Astrocyte (in vitro differentiated cells and primary cell): ENCODE measurements around the gene DMPK. TPM values are rescaled to one million over a fixed set of nuclear protein-coding genes. Genes with fewer than 3 reads are reported as not detected.

Source experiments
- DNase-seq: peaks from one replicate; pipeline ENCODE4 v3.0.0-alpha.2; 2010; ENCODE audit warnings: low read depth
- FAIRE-seq: peaks from 2 replicates; lab custom pipeline; 2011; peaks lifted over from hg19 to GRCh38; lab: Jason Lieb, UNC
- H2AFZ ChIP-seq: 2 replicates; pipeline ENCODE4 v1.6.0; 2012; ENCODE audit warnings: low read depth, low read length, inconsistent platforms
- H3K27ac ChIP-seq: 2 replicates; pipeline ENCODE4 v1.5.1; 2011; ENCODE audit warnings: low read depth, low read length, inconsistent platforms
- H3K27me3 ChIP-seq: 2 replicates; pipeline ENCODE4 v1.6.0; 2011; ENCODE audit warnings: low read length, inconsistent platforms; ENCODE audit not compliant: insufficient read depth
- H3K36me3 ChIP-seq: 2 replicates; pipeline ENCODE4 v1.5.1; 2011; ENCODE audit warnings: low read length, inconsistent platforms; ENCODE audit not compliant: insufficient read depth
- H3K4me1 ChIP-seq: 2 replicates; pipeline ENCODE4 v1.5.1; 2011; ENCODE audit warnings: low read length, inconsistent platforms; ENCODE audit not compliant: insufficient read depth
- H3K4me2 ChIP-seq: 2 replicates; pipeline ENCODE4 v1.6.0; 2012; ENCODE audit warnings: low read length, inconsistent platforms
- H3K4me3 ChIP-seq: 2 replicates; pipeline ENCODE4 v1.5.1; 2011; ENCODE audit warnings: low read depth, mild to moderate bottlenecking, low read length, inconsistent platforms; ENCODE audit not compliant: insufficient read depth
- H3K79me2 ChIP-seq: 2 replicates; pipeline ENCODE4 v1.6.0; 2012; ENCODE audit warnings: mild to moderate bottlenecking, low read length, inconsistent platforms; ENCODE audit not compliant: insufficient read depth
- H3K9ac ChIP-seq: 2 replicates; pipeline ENCODE4 v1.6.0; 2012; ENCODE audit warnings: mild to moderate bottlenecking, low read length, inconsistent platforms
- H3K9me3 ChIP-seq: 2 replicates; pipeline ENCODE4 v1.5.1; 2012; ENCODE audit warnings: low read depth, mild to moderate bottlenecking, low read length, inconsistent platforms; ENCODE audit not compliant: insufficient read depth
- H4K20me1 ChIP-seq: 2 replicates; pipeline ENCODE4 v1.6.0; 2012; ENCODE audit warnings: low read length, inconsistent platforms; ENCODE audit not compliant: insufficient read depth
- H3K27ac Mint-ChIP-seq: one replicate; pipeline ENCODE4 v1.8.0; 2021; ENCODE audit warnings: mild to moderate bottlenecking, mixed read lengths; ENCODE audit not compliant: unreplicated experiment
- H3K27me3 Mint-ChIP-seq: one replicate; pipeline ENCODE4 v1.8.0; 2021; ENCODE audit warnings: low read depth, mixed read lengths; ENCODE audit not compliant: unreplicated experiment
- H3K36me3 Mint-ChIP-seq: one replicate; pipeline ENCODE4 v1.8.0; 2021; ENCODE audit warnings: low read depth, mixed read lengths; ENCODE audit not compliant: unreplicated experiment
- H3K4me1 Mint-ChIP-seq: one replicate; pipeline ENCODE4 v1.8.0; 2021; ENCODE audit warnings: low read depth, mixed read lengths; ENCODE audit not compliant: unreplicated experiment
- H3K4me3 Mint-ChIP-seq: one replicate; pipeline ENCODE4 v1.8.0; 2021; ENCODE audit warnings: mild to moderate bottlenecking, moderate library complexity, mixed read lengths; ENCODE audit not compliant: unreplicated experiment
- H3K9me3 Mint-ChIP-seq: one replicate; pipeline ENCODE4 v1.8.0; 2021; ENCODE audit warnings: mild to moderate bottlenecking, mixed read lengths; ENCODE audit not compliant: unreplicated experiment
- EZH2 ChIP-seq: IDR thresholded peaks from 2 replicates; pipeline ENCODE4 v1.6.1; 2012; ENCODE audit warnings: mild to moderate bottlenecking, low read length, inconsistent platforms; ENCODE audit not compliant: insufficient read depth
- total RNA-seq: library from RNA; stranded (reverse); gene quantifications from 2 replicates; pipeline ENCODE4 v1.2.1, GENCODE V29; 2021
- TF ChIP-seq, protein P1 (sequence below): IDR thresholded peaks from 2 replicates; pipeline ENCODE4 v1.5.1; 2011; ENCODE audit warnings: low read depth, mild to moderate bottlenecking, inconsistent platforms, low read length, moderate library complexity; ENCODE audit not compliant: insufficient read depth

The DMPK gene
- total RNA-seq, 1 donor from 2014 or later = 75.2 TPM

- no peaks in the 10 kb centered on the region for H3K27me3 ChIP-seq
- H3K9me3 ChIP-seq = no peaks in the 10 kb centered on the region
- H3K27ac Mint-ChIP-seq = peak overlapping the region; percentile 93
- DNase-seq (no peak), FAIRE-seq (no peak)
- peaks cover 12% of the 10 kb centered on the region for H3K79me2 ChIP-seq
- H3K4me3 ChIP-seq = no peak overlapping the region
- peak overlapping the region; percentile 19 for H3K4me2 ChIP-seq
- peak overlapping the region; percentile 72 for H3K4me3 Mint-ChIP-seq
- no peaks in the 10 kb centered on the region for H3K36me3 Mint-ChIP-seq
- H3K27ac ChIP-seq = no peak overlapping the region
- peaks cover 8% of the 10 kb centered on the region for H3K4me1 Mint-ChIP-seq
- H3K9ac ChIP-seq = peak overlapping the region; percentile 9
- H4K20me1 ChIP-seq = peaks cover 3% of the 10 kb centered on the region
- peaks cover 2% of the 10 kb centered on the region for H3K27me3 Mint-ChIP-seq
- H2AFZ ChIP-seq = no peak overlapping the region
- H3K36me3 ChIP-seq = no peaks in the 10 kb centered on the region
- no peaks in the 10 kb centered on the region for H3K9me3 Mint-ChIP-seq
- peaks cover 32% of the 10 kb centered on the region for H3K4me1 ChIP-seq
- TF ChIP-seq, protein P1, sequence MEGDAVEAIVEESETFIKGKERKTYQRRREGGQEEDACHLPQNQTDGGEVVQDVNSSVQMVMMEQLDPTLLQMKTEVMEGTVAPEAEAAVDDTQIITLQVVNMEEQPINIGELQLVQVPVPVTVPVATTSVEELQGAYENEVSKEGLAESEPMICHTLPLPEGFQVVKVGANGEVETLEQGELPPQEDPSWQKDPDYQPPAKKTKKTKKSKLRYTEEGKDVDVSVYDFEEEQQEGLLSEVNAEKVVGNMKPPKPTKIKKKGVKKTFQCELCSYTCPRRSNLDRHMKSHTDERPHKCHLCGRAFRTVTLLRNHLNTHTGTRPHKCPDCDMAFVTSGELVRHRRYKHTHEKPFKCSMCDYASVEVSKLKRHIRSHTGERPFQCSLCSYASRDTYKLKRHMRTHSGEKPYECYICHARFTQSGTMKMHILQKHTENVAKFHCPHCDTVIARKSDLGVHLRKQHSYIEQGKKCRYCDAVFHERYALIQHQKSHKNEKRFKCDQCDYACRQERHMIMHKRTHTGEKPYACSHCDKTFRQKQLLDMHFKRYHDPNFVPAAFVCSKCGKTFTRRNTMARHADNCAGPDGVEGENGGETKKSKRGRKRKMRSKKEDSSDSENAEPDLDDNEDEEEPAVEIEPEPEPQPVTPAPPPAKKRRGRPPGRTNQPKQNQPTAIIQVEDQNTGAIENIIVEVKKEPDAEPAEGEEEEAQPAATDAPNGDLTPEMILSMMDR = no peak
Measured at GRCh38 chr19:45764945-45765701, 17.2 kb downstream of the DMPK start.

GRCh38 chr19:45764475-45764874 is 17.8 kb downstream of the DMPK start:
- no peaks in the 10 kb centered on the region for H3K36me3 ChIP-seq
- no peak overlapping the region for H3K4me3 ChIP-seq
- peaks cover 3% of the 10 kb centered on the region for H3K27me3 Mint-ChIP-seq
- FAIRE-seq (no peak), DNase-seq (no peak)
- H3K27ac ChIP-seq = no peak overlapping the region
- peaks cover 12% of the 10 kb centered on the region for H3K79me2 ChIP-seq
- H3K4me3 Mint-ChIP-seq = peak overlapping the region; percentile 72
- H3K9me3 ChIP-seq = no peaks in the 10 kb centered on the region
- TF ChIP-seq EZH2 = no peak
- TF ChIP-seq, protein P1 = no peak
- H4K20me1 ChIP-seq = no peaks in the 10 kb centered on the region
- H3K4me2 ChIP-seq = peak overlapping the region; percentile 13
- peak overlapping the region; percentile 9 for H3K9ac ChIP-seq
- peaks cover 8% of the 10 kb centered on the region for H3K4me1 Mint-ChIP-seq
- no peaks in the 10 kb centered on the region for H3K36me3 Mint-ChIP-seq
- H3K27ac Mint-ChIP-seq = no peak overlapping the region
- H3K9me3 Mint-ChIP-seq = no peaks in the 10 kb centered on the region
- H3K27me3 ChIP-seq = no peaks in the 10 kb centered on the region
- no peak overlapping the region for H2AFZ ChIP-seq
- peaks cover 27% of the 10 kb centered on the region for H3K4me1 ChIP-seq

GRCh38 chr19:45763691-45764294 is 18.5 kb downstream of the DMPK start:
- DNase-seq = no peak
- TF ChIP-seq, protein P1 = no peak
- no peak for TF ChIP-seq EZH2
- no peaks in the 10 kb centered on the region for H4K20me1 ChIP-seq
- Mint-ChIP-seq H3K36me3 (no peaks in the 10 kb centered on the region), H3K4me1 (peaks cover 8% of the 10 kb centered on the region), H3K27me3 (peaks cover 5% of the 10 kb centered on the region), H3K9me3 (no peaks in the 10 kb centered on the region), H3K27ac (peak overlapping the region; percentile 26), H3K4me3 (no peak overlapping the region)
- H3K27ac ChIP-seq = no peak overlapping the region
- H3K79me2 ChIP-seq = peaks cover 12% of the 10 kb centered on the region
- H3K9me3 ChIP-seq = no peaks in the 10 kb centered on the region
- H3K4me3 ChIP-seq = no peak overlapping the region
- H3K4me1 ChIP-seq = peaks cover 27% of the 10 kb centered on the region
- no peak overlapping the region for H3K4me2 ChIP-seq
- H3K36me3 ChIP-seq = no peaks in the 10 kb centered on the region
- H2AFZ ChIP-seq = no peak overlapping the region
- no peak overlapping the region for H3K9ac ChIP-seq
- no peaks in the 10 kb centered on the region for H3K27me3 ChIP-seq
- FAIRE-seq = no peak
